Breast epithelium (tissue), 4 donors: ENCODE results near the gene CBL. TPM values are rescaled to one million over a fixed set of nuclear protein-coding genes. Genes with fewer than 3 reads are reported as not detected.

Source experiments
- DNase-seq, 2 donors: peaks; one replicate each; pipeline ENCODE4 v3.0.0-alpha.2; 2019; ENCODE audit warnings: low spot score in 2 of 2
- H3K27ac ChIP-seq, 2 donors: fragments of 200-600 bp; sonication (generic) in 1 of 2; one replicate each; pipeline ENCODE4 v1.5.1; 2016 to 2019; ENCODE audit warnings: mild to moderate bottlenecking in 1 of 2
- H3K27me3 ChIP-seq, 2 donors: fragments of 200-600 bp; sonication (generic) in 1 of 2; one replicate each; pipeline versions ENCODE4 v1.5.1 to v1.6.0; 2017 to 2019; ENCODE audit warnings: control low read depth in 1 of 2, mild to moderate bottlenecking in 1 of 2
- H3K36me3 ChIP-seq: fragments of 200-600 bp; one replicate; pipeline ENCODE4 v1.5.1; 2019
- H3K4me1 ChIP-seq, 2 donors: fragments of 200-600 bp; sonication (generic); one replicate each; pipeline ENCODE4 v1.5.1; 2016 to 2019; ENCODE audit warnings: control low read depth in 1 of 2
- H3K4me3 ChIP-seq, 3 donors: fragments of 200-600 bp; sonication (generic); 1 replicate in 2 of 3; 2 replicates in 1 of 3; pipeline ENCODE4 v1.5.1; 2016 to 2019; ENCODE audit warnings: mild to moderate bottlenecking in 3 of 3, moderate library complexity in 2 of 3
- H3K9me3 ChIP-seq, 2 donors: fragments of 200-600 bp; sonication (generic) in 1 of 2; one replicate each; pipeline ENCODE4 v1.5.1; 2016 to 2019; ENCODE audit warnings: control low read depth in 1 of 2
- CTCF ChIP-seq, 3 donors: fragments of 450-650 bp; IDR thresholded peaks; one replicate each; pipeline ENCODE4 v1.5.1; 2016 to 2017; ENCODE audit warnings: antibody characterized with exemption in 3 of 3, mild to moderate bottlenecking in 3 of 3, moderate library complexity in 3 of 3
- POLR2A ChIP-seq: fragments of 450-650 bp; IDR thresholded peaks from one replicate; pipeline ENCODE4 v1.6.1; 2016; ENCODE audit warnings: antibody characterized with exemption, mild to moderate bottlenecking, moderate library complexity
- POLR2AphosphoS5 ChIP-seq, 3 donors: sonication (generic); formaldehyde crosslinking; IDR thresholded peaks; one replicate each; pipeline ENCODE4 v1.6.1; 2017; ENCODE audit warnings: antibody characterized with exemption in 3 of 3
- intact Hi-C: fragments of 100-400 bp; cut with DNase I; formaldehyde crosslinking; loops from one replicate; pipeline ENCODE4 v1.15.1; 2023; ENCODE audit warnings: low total_unique reads
- total RNA-seq, 3 donors: library from RNA; depleted of rRNA; stranded (reverse); fragments of >200 nt; gene quantifications; one replicate each; pipeline ENCODE4 v1.1.0, GENCODE V29; 2016

CBL gene
- total RNA-seq, 3 donors from 2014 or later = 13.1 to 17.0 (median 14.3) TPM

- no peak for DNase-seq
- Histone ChIP-seq H3K4me3 (no peak overlapping the region), H3K36me3 (no peaks in the 10 kb centered on the region), H3K27ac (no peak overlapping the region), H3K27me3 (no peaks in the 10 kb centered on the region), H3K9me3 (no peaks in the 10 kb centered on the region), H3K4me1 (no peaks in the 10 kb centered on the region)
- intact Hi-C loops = no loop called here
- no peak for TF ChIP-seq POLR2AphosphoS5 (IDR thresholded peaks at IDR 0.05)
- no peak for TF ChIP-seq POLR2A
- TF ChIP-seq CTCF (IDR thresholded peaks at IDR 0.05) = no peak
Measured at GRCh38 chr11:119347242-119347641, 141.1 kb downstream of the CBL start.

GRCh38 chr11:119347940-119348605, 141.9 kb downstream of the CBL start:
- Histone ChIP-seq H3K4me3 (no peak overlapping the region), H3K27ac (no peak overlapping the region), H3K36me3 (no peaks in the 10 kb centered on the region), H3K4me1 (peaks cover 0 to 4% of the 10 kb centered on the region in 2 donors), H3K9me3 (no peaks in the 10 kb centered on the region), H3K27me3 (no peaks in the 10 kb centered on the region)
- DNase-seq = no peak
- TF ChIP-seq CTCF (IDR thresholded peaks at IDR 0.05) = no peak
- no peak for TF ChIP-seq POLR2AphosphoS5 (IDR thresholded peaks at IDR 0.05)
- TF ChIP-seq POLR2A = no peak
- intact Hi-C loops = no loop called here

- no peaks in the 10 kb centered on the region for H3K9me3 ChIP-seq
- H3K36me3 ChIP-seq = no peaks in the 10 kb centered on the region
- intact Hi-C loops = no loop called here
- H3K27me3 ChIP-seq = no peaks in the 10 kb centered on the region
- no peak overlapping the region for H3K4me3 ChIP-seq
- H3K4me1 ChIP-seq = peaks cover 0 to 4% of the 10 kb centered on the region in 2 donors
- no peak for DNase-seq
- TF ChIP-seq POLR2AphosphoS5 (IDR thresholded peaks at IDR 0.05) = no peak
- TF ChIP-seq POLR2A = no peak
- TF ChIP-seq CTCF (IDR thresholded peaks at IDR 0.05) = no peak
- no peak overlapping the region for H3K27ac ChIP-seq
Measured at GRCh38 chr11:119350302-119350701, 144.2 kb downstream of the CBL start.

GRCh38 chr11:119351232-119351631, 145.1 kb downstream of the CBL start:
- no peaks in the 10 kb centered on the region for H3K27me3 ChIP-seq
- intact Hi-C loops = no loop called here
- H3K9me3 ChIP-seq = no peaks in the 10 kb centered on the region
- H3K27ac ChIP-seq = no peak overlapping the region
- TF ChIP-seq POLR2AphosphoS5 (IDR thresholded peaks at IDR 0.05) (no peak), CTCF (IDR thresholded peaks at IDR 0.05) (no peak), POLR2A (no peak)
- DNase-seq = no peak
- H3K4me3 ChIP-seq = no peak overlapping the region
- H3K36me3 ChIP-seq = no peaks in the 10 kb centered on the region
- peaks cover 0 to 4% of the 10 kb centered on the region in 2 donors for H3K4me1 ChIP-seq

GRCh38 chr11:119352857-119353260, 146.7 kb downstream of the CBL start:
- Histone ChIP-seq H3K27me3 (no peaks in the 10 kb centered on the region), H3K4me1 (peaks cover 0 to 4% of the 10 kb centered on the region in 2 donors), H3K36me3 (no peaks in the 10 kb centered on the region), H3K9me3 (no peaks in the 10 kb centered on the region), H3K4me3 (no peak overlapping the region), H3K27ac (no peak overlapping the region)
- DNase-seq = no peak
- intact Hi-C loops = no loop called here
- TF ChIP-seq CTCF (IDR thresholded peaks at IDR 0.05) (no peak), POLR2AphosphoS5 (IDR thresholded peaks at IDR 0.05) (no peak), POLR2A (no peak)
